Activated CD4-positive, alpha-beta T cell treated with anti-CD3 and anti-CD28 coated beads, Interleukin-2, Interleukin-6, amounts not matched to agents 100 ng/mL and 50 ng/mL, durations not matched to agents 16 hours and 8 hours (primary cell): ENCODE measurements around the gene DNAH1.
A peak's percentile ranks its signal among the peaks of the same experiment; 100 is the strongest.
"Not testable (repeated sequence)": the region's sequence is repeated elsewhere in the genome, so short reads cannot be mapped to it uniquely, and the experiment has no call there.

Source experiments
- DNase-seq: peaks from one replicate; pipeline ENCODE4 v3.0.0-alpha.2; 2020

The DNAH1 gene

DNA sequence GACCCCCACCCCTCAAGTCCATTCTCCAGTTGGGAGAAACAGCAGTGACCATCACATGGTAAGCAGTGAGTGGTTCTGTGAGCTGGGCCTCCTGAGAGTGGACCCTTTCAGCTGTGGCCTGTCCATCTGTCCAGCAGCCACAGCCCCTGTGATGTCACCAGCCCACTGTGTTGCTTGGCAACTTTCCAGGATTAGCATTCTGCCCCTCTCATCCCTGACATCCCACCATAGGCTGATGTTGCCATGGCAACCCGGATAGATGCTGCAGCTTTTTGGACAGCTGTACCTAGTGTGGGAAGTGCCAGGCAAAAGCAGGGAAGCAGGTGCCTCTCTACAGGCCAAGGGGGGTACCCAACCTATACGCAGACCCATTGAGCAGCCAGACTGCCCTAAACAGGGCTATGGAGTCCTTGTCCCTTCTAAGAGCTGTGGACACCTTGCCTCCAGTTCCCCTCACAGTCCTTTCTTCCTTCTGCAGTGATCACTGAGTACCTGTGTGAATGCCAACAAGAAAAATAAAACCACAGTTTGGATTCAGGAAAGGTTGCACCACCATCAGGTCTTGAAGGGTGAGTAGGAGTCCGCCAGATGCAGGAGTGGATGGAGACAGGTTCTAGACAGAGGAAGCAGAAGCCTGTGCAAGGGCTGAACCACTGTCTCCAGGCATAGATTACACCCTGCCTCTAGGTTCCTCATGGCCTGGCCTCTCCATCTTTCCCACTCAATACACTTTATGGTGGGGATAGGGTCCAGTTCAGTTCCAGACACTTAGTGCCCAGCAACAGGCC lies at the start of gene DNAH1:
DNAH1 (plus strand) TSS at position 343 of the 788 bp plus-strand sequence. CDS start 6,124 bp downstream, outside the sequence.
- DNase-seq, result no peak

DNA sequence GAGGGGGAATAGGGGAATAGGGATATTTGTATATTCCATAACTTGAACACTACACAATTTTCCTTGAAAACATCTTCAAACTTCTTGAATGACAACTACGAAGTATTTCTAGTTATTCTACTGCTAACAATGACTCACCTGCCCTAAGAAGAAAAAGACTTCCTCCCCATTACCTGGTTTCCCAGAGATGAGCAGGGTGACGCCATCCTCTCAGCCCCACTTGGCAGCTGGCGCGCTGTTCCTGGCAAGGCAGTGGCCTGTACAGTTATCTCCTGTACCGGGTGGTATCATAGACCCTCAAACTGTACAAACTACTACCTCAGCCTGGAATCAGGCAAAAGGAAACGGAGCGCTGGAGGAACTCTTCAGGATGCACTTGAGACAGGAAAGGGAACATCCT lies 48.1 kb upstream of the DNAH1 start:
- peak; percentile 46 for DNase-seq

DNA sequence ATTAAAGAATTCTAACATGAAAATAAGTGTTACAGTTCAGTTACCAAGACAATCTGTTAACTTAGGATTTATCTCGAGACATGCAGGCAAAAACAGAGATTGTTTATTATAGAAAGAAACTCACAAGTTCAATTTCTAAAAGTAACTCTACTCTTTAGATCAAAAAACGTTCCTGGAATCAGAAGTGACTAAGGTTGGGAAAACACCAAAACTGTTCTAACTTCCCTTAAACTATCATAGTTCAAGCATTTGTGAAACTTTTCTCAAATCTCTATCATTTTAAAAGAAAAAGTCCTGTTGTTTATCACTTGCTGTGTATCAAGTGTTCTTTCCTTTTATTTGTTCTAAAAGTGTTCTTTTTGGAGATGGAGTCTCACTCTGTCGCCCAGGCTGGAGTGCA lies 46.3 kb upstream of the DNAH1 start:
- DNase-seq, result no peak

DNA sequence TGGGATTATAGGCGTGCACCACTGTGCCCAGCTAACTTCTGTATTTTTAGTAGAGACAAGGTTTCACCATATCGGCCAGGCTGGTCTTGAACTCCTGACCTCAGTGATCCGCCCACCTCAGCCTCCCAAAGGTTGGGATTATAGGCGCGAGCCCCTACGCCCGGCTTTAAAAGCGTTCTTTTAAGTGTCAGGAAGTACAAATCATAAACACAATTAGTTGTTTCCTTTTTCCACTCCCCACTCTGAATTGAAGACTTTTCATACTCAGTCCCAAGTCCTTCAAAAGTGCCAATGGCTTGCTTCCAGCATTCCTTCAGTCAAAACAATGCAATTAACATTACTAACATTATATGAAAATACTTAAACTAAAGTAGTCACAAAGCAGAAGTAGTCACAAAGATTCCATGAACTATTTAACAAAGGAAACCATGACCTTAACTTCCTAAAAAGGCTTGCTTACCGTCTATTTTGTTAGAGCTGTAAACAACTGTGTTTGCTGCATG lies 45.8 kb upstream of the DNAH1 start:
- DNase-seq, result no peak

DNA sequence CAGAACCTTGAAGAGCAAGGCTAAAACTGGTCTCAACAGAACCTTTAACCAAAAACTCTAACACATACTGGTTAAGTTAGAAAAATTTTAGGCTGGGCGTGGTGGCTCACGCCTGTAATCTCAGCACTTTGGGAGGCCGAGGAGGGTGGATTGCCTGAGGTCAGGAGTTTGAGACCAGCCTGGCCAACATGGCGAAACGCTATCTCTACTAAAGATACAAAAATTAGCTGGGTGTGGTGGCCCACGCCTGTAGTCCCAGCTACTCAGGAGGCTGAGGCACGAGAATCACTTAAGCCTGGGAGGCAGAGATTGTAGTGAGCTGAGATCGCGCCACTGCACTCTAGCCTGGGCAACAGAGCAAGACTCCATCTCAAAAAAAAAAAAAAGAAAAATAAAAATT lies 43.9 kb upstream of the DNAH1 start:
- not testable (repeated sequence) for DNase-seq

DNA sequence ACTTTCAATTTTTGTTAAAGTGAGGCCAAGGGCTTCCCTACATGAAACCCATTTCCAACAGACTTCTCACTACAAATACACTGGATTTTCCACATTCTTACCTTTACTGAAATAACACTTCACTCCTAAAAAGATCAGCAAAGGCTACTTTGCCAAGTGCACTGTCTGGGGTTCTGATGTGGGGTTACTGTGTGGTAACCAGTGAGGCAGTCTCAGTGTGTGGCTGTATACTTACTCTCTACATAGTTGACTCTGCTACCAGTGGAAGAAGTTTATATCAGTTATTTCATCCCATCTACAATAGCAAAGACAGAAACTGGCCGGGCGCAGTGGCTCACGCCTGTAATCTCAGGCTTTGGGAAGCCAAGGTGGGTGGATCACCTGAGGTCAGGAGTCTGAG lies 43.3 kb upstream of the DNAH1 start:
- no peak for DNase-seq

DNA sequence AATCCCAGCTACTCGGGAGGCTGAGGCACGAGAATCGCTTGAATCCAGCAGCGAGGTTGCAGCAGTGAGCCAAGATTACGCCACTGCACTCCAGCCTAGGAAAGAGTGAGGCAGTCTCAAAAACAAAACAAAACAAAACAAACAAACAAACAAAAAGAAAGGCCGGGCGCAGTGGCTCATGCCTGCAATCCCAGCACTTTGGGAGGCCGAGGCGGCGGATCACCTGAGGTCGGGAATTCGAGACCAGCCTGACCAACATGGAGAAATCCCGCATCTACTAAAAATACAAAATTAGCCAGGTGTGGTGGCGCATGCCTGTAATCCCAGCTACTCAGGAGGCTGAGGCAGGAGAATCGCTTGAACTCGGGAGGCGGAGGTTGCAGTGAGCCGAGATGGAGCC lies 41.3 kb upstream of the DNAH1 start:
- not testable (repeated sequence) for DNase-seq

DNA sequence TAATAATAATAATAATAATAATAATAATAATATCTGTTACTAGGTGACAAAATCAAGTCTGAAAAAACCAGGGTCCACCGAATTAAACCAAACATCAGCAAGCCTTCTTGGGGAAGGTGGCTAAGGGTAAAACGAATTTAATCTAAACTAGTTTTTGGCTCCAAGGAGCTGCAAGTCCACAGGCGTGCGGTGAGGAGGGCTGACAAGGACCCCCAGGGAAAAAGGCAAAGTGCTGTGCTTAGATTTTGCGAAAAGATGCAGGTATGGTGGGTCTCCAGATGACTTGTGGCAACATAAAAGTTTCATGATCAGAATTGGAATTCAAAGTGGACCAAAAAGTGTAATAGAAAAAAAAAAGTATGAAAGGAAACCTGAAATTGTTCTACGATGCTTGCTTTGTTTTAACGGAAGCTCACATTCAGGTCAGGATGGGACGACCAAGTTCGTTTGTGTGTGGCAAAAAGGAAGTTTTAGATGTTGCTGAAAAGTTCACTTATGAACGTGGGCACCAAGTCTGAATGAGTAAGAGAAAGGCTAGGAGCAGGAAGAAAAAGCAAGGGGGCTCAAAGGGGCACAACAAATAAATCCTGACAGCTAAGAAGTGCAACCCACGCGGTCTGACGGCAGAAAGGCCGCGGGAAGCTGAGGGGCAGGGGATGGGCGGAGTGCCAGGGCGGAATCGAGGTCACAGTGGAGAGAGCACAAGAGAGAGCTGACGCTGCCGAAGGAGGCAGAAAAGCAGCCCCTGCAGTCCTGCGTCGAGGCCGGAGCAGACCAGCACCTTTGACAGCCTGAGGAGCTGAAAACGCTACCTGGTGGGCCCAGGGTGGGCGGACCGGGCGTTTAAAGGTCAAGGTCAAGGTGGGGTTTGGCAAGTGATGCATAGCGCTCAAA lies 38.8 kb upstream of the DNAH1 start:
- peak; percentile 86 for DNase-seq

DNA sequence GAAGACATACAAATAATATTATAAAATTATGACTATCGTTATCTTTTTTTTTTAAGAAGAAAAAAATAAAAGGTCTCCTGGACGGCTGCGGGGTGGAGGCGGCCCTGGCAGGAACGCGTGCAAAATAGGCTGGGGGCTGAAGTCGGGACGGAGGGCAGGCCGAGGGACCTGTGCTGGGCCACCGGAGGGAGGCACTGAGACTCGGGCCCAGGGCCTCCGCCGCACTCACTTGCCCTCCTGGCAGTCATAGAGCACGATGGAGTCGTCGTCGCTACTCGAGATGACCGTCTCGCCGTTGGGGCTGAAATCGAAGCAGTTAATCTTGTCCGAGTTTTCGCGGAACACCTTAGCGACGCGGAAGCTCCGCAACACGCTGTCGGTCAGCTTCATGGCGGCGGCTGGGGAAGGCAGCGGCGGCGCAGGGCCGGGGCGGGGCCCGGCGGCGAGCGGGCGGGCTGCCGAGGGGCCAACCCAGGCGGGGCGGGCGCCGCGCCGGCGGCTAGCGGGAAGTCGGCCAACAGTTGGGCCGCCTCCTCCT lies 38.1 kb upstream of the DNAH1 start:
- DNase-seq, result no peak

DNA sequence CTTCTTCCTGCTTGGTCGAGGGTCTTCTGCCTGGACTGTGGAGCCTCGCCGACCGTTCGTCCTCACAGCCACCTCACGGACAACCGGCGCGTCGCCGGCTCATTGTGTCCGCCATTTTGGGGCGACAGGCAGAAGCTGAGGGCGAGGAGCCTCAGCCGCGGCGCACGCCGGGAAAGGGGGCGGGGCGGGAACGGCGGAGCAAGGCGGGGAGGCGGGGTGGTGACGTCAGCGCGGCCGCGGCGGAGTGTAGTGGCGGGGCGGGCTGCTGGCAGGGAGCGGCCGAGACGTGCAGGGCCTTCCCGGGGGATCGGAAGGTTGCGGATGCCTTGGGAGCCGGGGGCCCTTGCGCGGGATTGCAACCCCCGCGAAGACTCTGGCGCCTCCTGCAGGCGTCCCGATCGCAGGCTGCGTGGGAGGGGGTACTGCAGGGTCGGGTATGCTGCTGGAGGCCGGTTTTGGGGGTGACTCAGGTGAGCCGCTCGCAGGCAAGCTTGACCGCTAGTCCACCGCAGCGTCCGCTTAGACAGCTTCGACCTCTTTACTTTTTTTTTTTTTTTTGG lies 37.5 kb upstream of the DNAH1 start, which contains the start of gene WDR82:
WDR82 (minus strand) TSS at position 140 of the 560 bp plus-strand sequence. CDS start 288 bp downstream, outside the sequence.
- DNase-seq, result peak; percentile 98

DNA sequence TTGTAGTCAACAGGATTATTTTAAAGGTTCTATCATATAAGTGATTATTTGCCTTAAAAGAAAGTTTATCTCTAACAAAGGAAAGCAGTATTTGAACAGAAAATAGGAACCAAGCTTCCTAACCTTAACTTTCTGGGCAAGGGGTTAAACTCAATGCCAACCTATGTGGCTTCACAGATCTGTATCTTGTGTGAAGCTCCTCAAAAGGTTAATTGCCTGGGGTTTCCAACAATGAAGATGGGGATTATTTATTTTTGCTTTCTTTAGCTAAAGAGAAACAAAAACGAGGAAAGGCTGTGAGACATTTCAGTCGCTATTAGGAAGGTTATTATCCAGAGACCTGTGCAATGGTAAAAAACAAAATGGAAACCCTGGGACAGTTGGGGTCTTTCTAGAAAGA lies 36.5 kb upstream of the DNAH1 start:
- DNase-seq, result no peak

DNA sequence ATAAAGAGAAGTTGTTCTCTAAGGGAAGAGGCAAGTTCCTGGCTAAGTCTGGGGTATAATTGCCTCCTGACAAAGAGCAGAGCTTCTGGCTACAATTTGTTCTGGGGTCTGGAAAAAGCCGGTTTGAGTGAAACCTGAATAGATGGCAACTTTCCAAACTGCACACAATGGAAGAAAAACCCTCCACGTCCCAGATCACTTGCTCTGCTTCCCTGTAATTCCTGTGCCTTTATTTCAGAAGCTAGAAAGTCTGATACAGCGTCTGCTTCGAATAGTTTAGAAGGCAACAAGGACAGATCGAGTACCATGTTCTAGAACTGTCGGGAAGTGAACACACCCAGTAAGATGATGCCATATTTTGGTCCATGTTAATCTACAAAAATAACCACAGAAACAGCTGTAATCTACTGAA lies 36.1 kb upstream of the DNAH1 start:
- DNase-seq, result no peak

DNA sequence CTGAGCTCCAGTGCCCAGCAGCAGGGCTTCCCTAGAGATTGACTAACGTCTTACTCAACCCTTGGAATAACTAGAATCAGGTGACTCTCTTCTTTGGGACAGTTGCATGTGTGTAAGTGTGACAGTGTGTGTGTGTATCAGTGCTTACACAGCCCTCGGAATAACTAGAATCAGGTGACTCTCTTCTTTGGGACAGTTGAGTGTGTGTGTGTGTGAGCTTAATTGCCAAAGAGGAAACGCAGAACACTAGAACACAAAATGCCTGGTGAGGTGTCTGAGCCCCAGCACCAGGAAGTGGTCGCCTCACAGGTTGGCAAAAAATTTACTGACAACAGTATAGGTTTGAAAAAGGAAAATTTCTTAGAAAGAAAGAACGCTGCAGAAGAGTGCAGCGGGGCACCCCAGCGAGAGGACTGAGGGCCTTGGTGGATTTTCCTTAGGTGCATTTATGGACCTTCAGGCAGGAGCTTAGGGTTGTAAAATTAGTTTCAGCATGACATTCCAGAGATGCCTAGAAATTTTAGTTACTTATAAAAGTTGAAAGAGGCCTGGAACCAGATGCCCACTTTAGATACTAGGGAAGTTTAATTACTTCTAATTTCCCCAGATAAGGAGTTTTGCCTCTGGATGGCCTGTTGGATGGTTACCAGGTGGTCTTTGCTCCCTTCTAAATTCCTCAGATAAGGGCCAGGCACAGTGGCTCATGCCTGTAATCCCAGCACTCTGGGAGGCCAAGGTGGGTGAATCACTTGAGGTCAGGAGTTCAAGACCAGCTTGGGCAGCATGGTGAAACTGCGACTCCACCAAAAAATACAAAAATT lies 33.9 kb upstream of the DNAH1 start:
- peak; percentile 68 for DNase-seq

DNA sequence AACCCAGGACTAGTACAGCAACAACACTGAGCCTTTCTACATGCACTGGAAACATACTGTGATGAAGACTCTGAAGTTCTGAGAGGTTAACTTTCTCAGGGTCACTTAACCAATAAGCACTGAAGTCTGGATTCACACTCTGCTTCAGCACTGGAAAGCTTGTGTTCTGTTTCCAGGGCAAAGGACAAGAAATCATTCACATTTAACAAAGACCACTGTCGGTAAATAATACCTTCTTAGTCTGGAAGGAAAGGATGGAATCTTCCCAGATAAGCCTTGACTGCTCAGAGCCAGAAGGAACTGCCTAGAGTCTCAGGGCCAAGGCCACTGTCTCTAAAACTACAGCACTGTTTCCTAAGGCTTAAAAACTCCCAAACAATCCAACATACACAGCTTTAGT lies 32.8 kb upstream of the DNAH1 start:
- no peak for DNase-seq

DNA sequence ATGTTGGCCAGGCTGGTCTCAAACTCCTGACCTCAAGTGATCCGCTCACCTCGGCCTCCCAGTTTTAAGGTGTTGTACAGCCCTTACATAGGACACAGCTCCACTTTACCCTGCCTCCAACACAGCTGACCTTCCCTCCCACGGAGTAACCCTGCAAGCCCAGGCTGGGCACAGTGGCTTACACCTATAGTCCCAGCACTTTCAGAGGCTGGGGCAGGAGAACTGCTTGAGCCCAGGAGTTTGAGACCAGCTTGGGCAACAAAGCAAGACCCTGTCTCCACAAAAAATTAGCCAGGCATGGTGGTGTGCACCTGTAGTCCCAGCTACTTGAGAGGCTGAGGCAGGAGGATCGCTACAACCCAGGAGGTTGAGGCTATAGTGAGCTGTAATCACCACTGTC lies 32.1 kb upstream of the DNAH1 start:
- DNase-seq, result not testable (repeated sequence)

DNA sequence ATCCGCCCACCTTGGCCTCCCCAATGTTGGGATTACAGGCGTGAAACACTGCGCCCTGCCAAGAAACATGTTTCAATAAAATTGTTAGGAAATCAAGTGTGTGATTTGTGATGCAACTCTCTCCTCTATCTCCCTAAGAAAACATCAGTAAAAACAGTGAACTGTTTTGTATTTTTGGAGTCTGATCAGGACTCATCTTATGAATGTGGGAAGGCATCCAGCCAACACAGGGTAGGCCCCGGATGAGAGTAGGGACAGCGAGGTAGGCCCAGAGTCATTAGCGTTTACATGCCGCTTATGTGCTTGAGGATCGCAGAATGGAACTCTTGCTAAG lies 29.4 kb upstream of the DNAH1 start:
- DNase-seq, result no peak

DNA sequence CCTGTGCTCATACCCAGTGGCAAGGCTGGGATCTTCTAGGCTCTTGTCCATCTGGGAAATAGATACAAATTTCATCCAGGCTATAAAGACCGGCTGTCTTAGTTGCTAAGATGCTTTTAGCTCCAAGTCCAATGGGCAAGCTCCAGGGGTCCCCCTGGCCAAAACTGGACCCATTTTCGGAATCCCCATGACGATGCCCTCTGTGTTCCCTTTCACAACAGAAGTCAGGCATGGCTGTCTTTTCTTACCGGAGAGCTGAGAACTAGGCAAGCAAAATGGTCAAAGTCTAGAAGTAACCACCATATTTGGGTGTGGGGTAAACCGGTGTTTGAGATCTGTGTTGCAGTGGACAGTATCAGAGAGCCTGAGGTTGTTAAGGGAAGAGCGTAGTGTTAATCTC lies 27.4 kb upstream of the DNAH1 start:
- DNase-seq, result no peak

DNA sequence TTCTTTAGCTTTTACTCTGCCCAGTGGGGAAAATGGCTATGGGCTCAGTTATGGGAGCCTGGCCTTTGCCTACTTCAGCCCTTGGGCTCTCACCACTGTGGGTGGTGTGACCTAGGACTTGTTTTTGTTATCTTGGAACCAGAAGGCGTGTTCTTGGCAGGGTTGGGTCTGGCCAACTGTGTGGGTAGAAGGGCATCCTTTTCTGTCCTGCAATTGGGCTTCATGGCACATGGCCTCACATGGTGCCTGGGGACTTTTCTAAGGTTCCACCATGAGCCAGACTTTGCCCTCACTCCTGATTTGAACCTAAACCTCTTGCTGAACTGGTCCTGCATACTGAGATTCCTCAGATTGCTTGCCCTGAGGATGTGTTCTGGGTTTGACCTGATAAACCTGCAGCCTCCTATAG lies 26.8 kb upstream of the DNAH1 start:
- DNase-seq, result no peak

DNA sequence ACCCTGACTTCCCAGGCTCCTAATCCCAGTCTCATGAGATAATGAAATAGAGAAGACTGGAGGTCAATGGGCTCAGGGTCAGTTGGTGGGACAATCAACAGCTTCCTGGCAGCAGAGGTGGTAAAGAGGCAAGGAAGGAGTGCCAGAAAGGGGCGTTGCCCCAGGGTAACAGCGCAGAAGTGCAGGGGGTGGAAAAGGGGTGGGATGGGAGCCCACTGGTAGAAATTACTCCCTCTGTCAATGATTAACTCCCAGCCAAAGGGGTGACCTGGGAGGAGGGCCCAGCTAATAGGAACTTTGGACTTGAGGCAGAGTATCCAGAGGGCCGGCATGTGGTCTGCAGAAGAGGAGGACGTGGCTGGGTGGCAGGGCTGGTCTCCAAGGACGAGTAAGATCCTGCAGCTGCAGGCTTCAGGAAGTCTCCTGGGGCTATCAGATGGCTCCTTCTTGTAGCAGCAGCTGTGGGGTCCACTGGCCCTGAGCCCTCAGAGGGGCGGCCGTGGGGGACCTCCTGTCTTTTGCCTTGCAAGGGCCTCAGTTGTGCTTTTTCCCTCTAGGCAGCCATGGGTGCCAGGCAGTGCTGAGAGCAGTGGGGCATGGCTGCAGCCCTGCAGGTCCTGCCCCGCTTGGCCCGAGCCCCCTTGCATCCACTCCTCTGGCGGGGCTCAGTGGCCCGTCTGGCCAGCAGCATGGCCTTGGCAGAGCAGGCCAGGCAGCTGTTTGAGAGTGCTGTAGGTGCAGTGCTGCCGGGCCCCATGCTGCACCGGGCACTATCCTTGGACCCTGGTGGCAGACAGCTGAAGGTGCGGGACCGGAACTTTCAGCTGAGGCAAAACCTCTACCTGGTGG lies 26.1 kb upstream of the DNAH1 start:
- DNase-seq, result no peak

DNA sequence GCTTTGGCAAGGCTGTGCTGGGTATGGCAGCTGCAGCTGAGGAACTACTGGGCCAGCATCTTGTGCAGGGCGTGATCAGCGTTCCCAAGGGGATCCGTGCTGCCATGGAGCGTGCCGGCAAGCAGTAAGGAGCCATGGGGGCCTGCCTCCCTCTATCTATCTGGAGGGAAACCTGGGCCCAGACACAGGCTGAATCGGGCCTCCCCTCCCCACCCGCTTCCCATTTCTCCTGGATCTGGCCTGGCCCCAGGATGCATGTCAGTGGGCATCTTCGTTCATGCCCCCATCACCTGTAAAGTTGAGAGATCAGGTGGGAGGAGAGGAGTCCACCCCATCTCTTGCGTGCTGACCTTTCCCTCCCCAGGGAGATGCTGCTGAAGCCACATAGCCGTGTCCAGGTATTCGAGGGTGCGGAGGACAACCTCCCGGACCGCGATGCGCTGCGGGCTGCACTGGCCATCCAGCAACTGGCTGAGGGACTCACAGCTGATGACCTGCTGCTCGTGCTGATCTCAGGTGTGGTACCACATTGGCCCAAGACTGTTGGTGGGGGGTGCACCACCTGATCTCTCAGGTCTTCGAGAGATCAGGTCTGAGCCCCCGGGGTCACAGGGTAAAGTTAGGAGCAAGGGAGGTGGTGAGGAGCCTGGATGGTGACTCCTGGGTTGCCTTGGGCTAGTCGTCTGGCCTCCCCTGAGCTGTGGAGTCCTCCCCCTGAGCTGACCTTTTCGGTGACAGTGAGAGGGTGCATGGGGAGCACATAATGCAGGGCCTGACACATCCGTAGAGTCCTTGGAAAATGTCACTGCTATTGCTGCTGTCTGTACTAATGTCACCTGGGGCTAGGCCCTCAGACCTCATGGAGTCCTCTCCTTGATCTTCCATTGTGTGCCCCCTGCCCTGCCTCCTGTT lies 25.3 kb upstream of the DNAH1 start:
- no peak for DNase-seq
